Ishikawa (cell line): ENCODE data around the gene FGF18.

Source experiments
- EP300 ChIP-seq: IDR thresholded peaks from 2 replicates; pipeline ENCODE4 v1.6.1; 2012; ENCODE audit warnings: borderline replicate concordance
- TF ChIP-seq, protein P1 (sequence below): IDR thresholded peaks from 2 replicates; pipeline ENCODE4 v1.6.1; 2012; ENCODE audit warnings: low read depth, mild to moderate bottlenecking

GRCh38 chr5:171432076-171432475, 12.6 kb downstream of the FGF18 start:
- TF ChIP-seq, protein P1, sequence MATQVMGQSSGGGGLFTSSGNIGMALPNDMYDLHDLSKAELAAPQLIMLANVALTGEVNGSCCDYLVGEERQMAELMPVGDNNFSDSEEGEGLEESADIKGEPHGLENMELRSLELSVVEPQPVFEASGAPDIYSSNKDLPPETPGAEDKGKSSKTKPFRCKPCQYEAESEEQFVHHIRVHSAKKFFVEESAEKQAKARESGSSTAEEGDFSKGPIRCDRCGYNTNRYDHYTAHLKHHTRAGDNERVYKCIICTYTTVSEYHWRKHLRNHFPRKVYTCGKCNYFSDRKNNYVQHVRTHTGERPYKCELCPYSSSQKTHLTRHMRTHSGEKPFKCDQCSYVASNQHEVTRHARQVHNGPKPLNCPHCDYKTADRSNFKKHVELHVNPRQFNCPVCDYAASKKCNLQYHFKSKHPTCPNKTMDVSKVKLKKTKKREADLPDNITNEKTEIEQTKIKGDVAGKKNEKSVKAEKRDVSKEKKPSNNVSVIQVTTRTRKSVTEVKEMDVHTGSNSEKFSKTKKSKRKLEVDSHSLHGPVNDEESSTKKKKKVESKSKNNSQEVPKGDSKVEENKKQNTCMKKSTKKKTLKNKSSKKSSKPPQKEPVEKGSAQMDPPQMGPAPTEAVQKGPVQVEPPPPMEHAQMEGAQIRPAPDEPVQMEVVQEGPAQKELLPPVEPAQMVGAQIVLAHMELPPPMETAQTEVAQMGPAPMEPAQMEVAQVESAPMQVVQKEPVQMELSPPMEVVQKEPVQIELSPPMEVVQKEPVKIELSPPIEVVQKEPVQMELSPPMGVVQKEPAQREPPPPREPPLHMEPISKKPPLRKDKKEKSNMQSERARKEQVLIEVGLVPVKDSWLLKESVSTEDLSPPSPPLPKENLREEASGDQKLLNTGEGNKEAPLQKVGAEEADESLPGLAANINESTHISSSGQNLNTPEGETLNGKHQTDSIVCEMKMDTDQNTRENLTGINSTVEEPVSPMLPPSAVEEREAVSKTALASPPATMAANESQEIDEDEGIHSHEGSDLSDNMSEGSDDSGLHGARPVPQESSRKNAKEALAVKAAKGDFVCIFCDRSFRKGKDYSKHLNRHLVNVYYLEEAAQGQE = no peak
- no peak for TF ChIP-seq EP300
